Activated CD4-positive, CD25-positive, alpha-beta regulatory T cell (primary cell): ENCODE measurements around the gene ANO2.

Source experiments
- DNase-seq, 4 experiments: peaks; one replicate each; lab custom pipeline; 2025; lab: John Stamatoyannopoulos, UW

Gene ANO2

DNA sequence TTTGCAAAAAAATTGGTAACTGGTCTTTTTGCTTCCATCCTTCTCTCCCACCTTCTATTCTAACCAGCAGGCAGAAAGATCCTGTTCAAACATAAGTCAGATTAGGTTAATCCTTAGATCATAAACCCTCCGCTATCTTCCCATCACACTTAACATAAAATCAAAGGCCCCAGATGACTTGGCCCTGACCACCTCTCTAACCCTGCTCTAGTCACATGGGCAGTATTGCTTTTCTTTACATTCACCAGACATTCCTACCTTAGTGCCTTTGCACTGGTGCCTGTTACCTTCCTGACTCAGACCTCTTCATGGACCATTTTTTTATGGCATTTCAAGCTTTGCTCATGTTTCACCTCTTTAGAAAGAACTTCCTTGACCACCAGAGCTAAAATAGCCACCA lies 429.6 kb downstream of the ANO2 start:
- DNase-seq = no peak

DNA sequence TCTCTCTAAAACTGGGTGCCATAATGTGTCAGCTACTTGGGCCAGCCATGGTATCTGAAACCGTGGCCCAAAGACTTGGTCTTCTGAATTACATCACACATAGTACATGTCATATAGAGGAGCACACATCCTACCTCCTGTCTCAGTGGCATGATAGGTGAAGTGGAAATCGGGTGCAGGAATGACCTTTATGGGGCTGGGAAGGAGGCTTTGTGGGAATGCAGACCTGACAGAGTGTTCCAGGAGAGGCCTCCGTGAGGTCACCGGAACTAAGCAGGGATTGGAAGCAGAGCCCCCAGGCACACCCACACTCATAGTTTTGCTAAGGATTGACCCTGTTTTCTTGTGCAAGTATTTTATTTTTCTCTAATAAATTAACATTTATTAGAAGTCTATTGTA lies 430.5 kb downstream of the ANO2 start:
- DNase-seq = no peak

DNA sequence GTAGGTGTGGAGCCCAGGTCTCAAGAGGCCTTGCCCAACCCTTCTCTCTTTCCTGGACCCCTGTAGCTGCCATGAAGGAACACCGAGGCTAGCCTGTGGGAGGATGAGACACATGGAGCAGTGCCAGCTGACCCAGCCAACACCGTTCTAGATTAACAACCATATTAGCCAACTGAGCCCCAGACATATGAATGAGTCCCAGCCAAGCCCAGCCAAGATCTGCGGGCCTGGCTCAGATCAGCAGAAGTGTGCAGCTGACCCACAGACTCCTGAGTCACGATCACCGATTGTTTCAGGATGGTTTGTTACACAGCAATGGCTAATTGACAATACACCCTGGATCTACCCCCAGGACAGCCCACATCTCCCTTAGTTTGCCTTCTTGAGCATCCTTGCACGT lies 431.0 kb downstream of the ANO2 start:
- DNase-seq = no peak

DNA sequence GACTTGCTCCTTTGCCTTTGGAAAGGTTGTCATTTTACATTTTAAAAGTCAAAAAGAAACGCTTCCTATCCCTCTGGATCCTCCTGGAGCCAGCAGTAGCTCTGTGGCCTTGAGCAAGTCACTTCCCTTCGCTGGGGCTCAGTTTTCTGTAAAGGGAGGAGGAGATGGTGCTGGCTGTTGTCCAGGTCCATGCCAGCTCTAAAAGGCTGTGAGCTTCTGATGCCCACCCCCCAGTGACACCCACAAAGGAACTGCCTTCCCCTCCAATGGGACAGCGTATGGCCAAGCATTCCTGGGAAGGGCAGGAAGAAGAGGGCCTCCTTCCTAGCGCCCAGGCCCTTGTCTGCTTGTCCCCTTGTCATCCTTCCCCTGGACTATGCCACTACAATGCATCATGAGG lies 431.7 kb downstream of the ANO2 start:
- DNase-seq = no peak
